ENCODE measurements around the gene C17orf58. TPM values are rescaled to one million over a fixed set of nuclear protein-coding genes. Genes with fewer than 3 reads are reported as not detected.

C17orf58 gene
- total and polyA plus RNA-seq, 2 donors (not counting 1 experiment from before 2014, with no cell fraction given): 1.0 to 2.8 TPM

GRCh38 chr17:68015081-68015723 is 18.9 kb upstream of the C17orf58 start:
- Histone ChIP-seq H3K9ac (ENCODE audit: low read length) (no peak overlapping the region), H3K4me1 (ENCODE audit: control insufficient read depth in 2 of 2, insufficient read depth in 2 of 2, low read length in 2 of 2) (peaks cover 8 to 12% of the 10 kb centered on the region in 2 donors), H3K4me2 (replicated peaks; ENCODE audit: low read depth, low read length, poor library complexity, severe bottlenecking) (no peak overlapping the region), H3K27me3 (replicated peaks in 1 of 4; ENCODE audit: control extremely low read depth in 1 of 4, control insufficient read depth in 3 of 4, insufficient read depth in 4 of 4, low read length in 3 of 4) (peaks cover 0 to 3% (median 0%) of the 10 kb centered on the region in 4 experiments), H3K27ac (ENCODE audit: low read length in 2 of 2) (no peak overlapping the region), H3K9me3 (ENCODE audit: control extremely low read depth in 1 of 3, control insufficient read depth in 2 of 3, insufficient read depth in 1 of 3, low read length in 2 of 3) (no peaks in the 10 kb centered on the region), H4K20me1 (ENCODE audit: control insufficient read depth, insufficient read depth, low read length, poor library complexity, severe bottlenecking) (no peaks in the 10 kb centered on the region), H3K36me3 (replicated peaks in 1 of 2; ENCODE audit: control extremely low read depth in 1 of 2, control insufficient read depth in 1 of 2, extremely low read depth in 1 of 2, insufficient read depth in 2 of 2, low read length in 1 of 2) (no peaks in the 10 kb centered on the region), H2AFZ (ENCODE audit: insufficient read depth, low read depth, low read length, poor library complexity, severe bottlenecking) (no peak overlapping the region), H3K4me3 (ENCODE audit: control extremely low read depth in 1 of 5, extremely low read depth in 1 of 5, insufficient read depth in 1 of 5, low read depth in 2 of 5, low read length in 4 of 5) (no peak overlapping the region), H3K79me2 (ENCODE audit: control insufficient read depth, insufficient read depth, low read length) (no peaks in the 10 kb centered on the region)
- H3K9me3 Mint-ChIP-seq (ENCODE audit: insufficient read depth): no peaks in the 10 kb centered on the region
- POLR2A ChIA-PET: interaction anchor here (0.6 kb wide), 1 partner anchor 21 kb away, joined by 3 read pairs; no protein-coding TSS in a partner anchor
- H3K27me3 Mint-ChIP-seq: no peaks in the 10 kb centered on the region
- no peak for ATAC-seq (ENCODE audit: low read depth)
- CTCF ChIA-PET: interaction anchor here (1.2 kb wide), 1 partner anchor 12 kb away, joined by 3 read pairs; no protein-coding TSS in a partner anchor
- 95% methylated on average over 10 of the region's 11 CpGs for WGBS (ENCODE audit: insufficient coverage)
- TF ChIP-seq EZH2 (IDR thresholded peaks at IDR 0.05; ENCODE audit: borderline replicate concordance, insufficient read depth, low read depth, low read length, poor library complexity, severe bottlenecking): no peak
- TF ChIP-seq CTCF (IDR thresholded peaks at IDR 0.05): no peak
- H3K4me1 Mint-ChIP-seq: peaks cover 12% of the 10 kb centered on the region
- intact Hi-C loops (cut with micrococcal nuclease): no loop called here
- H3K4me3 Mint-ChIP-seq: no peak overlapping the region
- no peak for DNase-seq
- no peak overlapping the region for H3K27ac Mint-ChIP-seq

- peaks cover 5% of the 10 kb centered on the region in 2 donors for H3K4me1 ChIP-seq (ENCODE audit: control insufficient read depth in 2 of 2, insufficient read depth in 2 of 2, low read length in 2 of 2)
- Mint-ChIP-seq H3K4me3 (no peak overlapping the region), H3K27me3 (no peaks in the 10 kb centered on the region), H3K27ac (no peak overlapping the region), H3K9me3 (ENCODE audit: insufficient read depth) (no peaks in the 10 kb centered on the region), H3K4me1 (peaks cover 5% of the 10 kb centered on the region)
- TF ChIP-seq EZH2 (IDR thresholded peaks at IDR 0.05; ENCODE audit: borderline replicate concordance, insufficient read depth, low read depth, low read length, poor library complexity, severe bottlenecking): no peak
- no peak for TF ChIP-seq CTCF (IDR thresholded peaks at IDR 0.05)
- ATAC-seq (ENCODE audit: low read depth): no peak
- no peaks in the 10 kb centered on the region for H3K9me3 ChIP-seq (ENCODE audit: control extremely low read depth in 1 of 3, control insufficient read depth in 2 of 3, insufficient read depth in 1 of 3, low read length in 2 of 3)
- intact Hi-C loops (cut with micrococcal nuclease): no loop called here
- ChIA-PET CTCF (no interaction called here), POLR2A (no interaction called here)
- H3K79me2 ChIP-seq (ENCODE audit: control insufficient read depth, insufficient read depth, low read length): no peaks in the 10 kb centered on the region
- no peak overlapping the region for H3K9ac ChIP-seq (ENCODE audit: low read length)
- H3K4me2 ChIP-seq (replicated peaks; ENCODE audit: low read depth, low read length, poor library complexity, severe bottlenecking): no peak overlapping the region
- no peak overlapping the region for H2AFZ ChIP-seq (ENCODE audit: insufficient read depth, low read depth, low read length, poor library complexity, severe bottlenecking)
- H3K27me3 ChIP-seq (replicated peaks in 1 of 4; ENCODE audit: control extremely low read depth in 1 of 4, control insufficient read depth in 3 of 4, insufficient read depth in 4 of 4, low read length in 3 of 4): peaks cover 0 to 3% (median 0%) of the 10 kb centered on the region in 4 experiments
- no peaks in the 10 kb centered on the region for H4K20me1 ChIP-seq (ENCODE audit: control insufficient read depth, insufficient read depth, low read length, poor library complexity, severe bottlenecking)
- H3K27ac ChIP-seq (ENCODE audit: low read length in 2 of 2): no peak overlapping the region
- no peak for DNase-seq
- H3K36me3 ChIP-seq (replicated peaks in 1 of 2; ENCODE audit: control extremely low read depth in 1 of 2, control insufficient read depth in 1 of 2, extremely low read depth in 1 of 2, insufficient read depth in 2 of 2, low read length in 1 of 2): no peaks in the 10 kb centered on the region
- no peak overlapping the region for H3K4me3 ChIP-seq (ENCODE audit: control extremely low read depth in 1 of 5, extremely low read depth in 1 of 5, insufficient read depth in 1 of 5, low read depth in 2 of 5, low read length in 4 of 5)
Measured at GRCh38 chr17:68013385-68013784, 17.1 kb upstream of the C17orf58 start.

Measured in B cell (primary cell).